GM21390 (cell line): ENCODE results near the gene GAB1.

Experiments
- ATAC-seq: cut with Tn5 transposase; IDR thresholded peaks from one replicate; pipeline ENCODE4 v1.9.1; 2021; ENCODE audit not compliant: unreplicated experiment

The GAB1 gene

GRCh38 chr4:143357161-143357845 lies 20.6 kb downstream of the GAB1 start:
- no peak for ATAC-seq

- ATAC-seq, result no peak
These were observed 21.7 kb downstream of the GAB1 start for GRCh38 chr4:143358419-143358818.

- ATAC-seq, result peak; percentile 88
These were observed 22.4 kb downstream of the GAB1 start for GRCh38 chr4:143358923-143359643.

- no peak for ATAC-seq
These were observed 23.0 kb downstream of the GAB1 start for GRCh38 chr4:143359644-143360193.

GRCh38 chr4:143360838-143361625 lies 24.4 kb downstream of the GAB1 start:
- no peak for ATAC-seq

- ATAC-seq, result no peak
These were observed 25.8 kb downstream of the GAB1 start for GRCh38 chr4:143362349-143363046.

- ATAC-seq, result no peak
These were observed 26.7 kb downstream of the GAB1 start for GRCh38 chr4:143363332-143363731.

GRCh38 chr4:143364063-143364462 lies 27.4 kb downstream of the GAB1 start:
- no peak for ATAC-seq

GRCh38 chr4:143367863-143368262 lies 31.2 kb downstream of the GAB1 start:
- no peak for ATAC-seq

- no peak for ATAC-seq
These were observed 32.9 kb downstream of the GAB1 start for GRCh38 chr4:143369552-143369951.

GRCh38 chr4:143372093-143372915 lies 35.6 kb downstream of the GAB1 start:
- ATAC-seq, result peak; percentile 61

GRCh38 chr4:143374255-143374654 lies 37.6 kb downstream of the GAB1 start:
- ATAC-seq, result no peak

GRCh38 chr4:143374771-143375170 lies 38.1 kb downstream of the GAB1 start:
- ATAC-seq, result no peak

GRCh38 chr4:143375326-143376073 lies 38.8 kb downstream of the GAB1 start:
- peak; percentile 28 for ATAC-seq

GRCh38 chr4:143377611-143378099 lies 41.0 kb downstream of the GAB1 start:
- peak; percentile 68 for ATAC-seq

- no peak for ATAC-seq
These were observed 44.0 kb downstream of the GAB1 start for GRCh38 chr4:143380629-143381028.

GRCh38 chr4:143381189-143382118 lies 44.8 kb downstream of the GAB1 start:
- ATAC-seq, result peak; percentile 47

- ATAC-seq, result no peak
These were observed 45.9 kb downstream of the GAB1 start for GRCh38 chr4:143382596-143382995.
